ENCODE data around the gene YAE1. TPM values are rescaled to one million over a fixed set of nuclear protein-coding genes. Genes with fewer than 3 reads are reported as not detected.

The YAE1 gene
- total RNA-seq, 1 experiment from 2014 or later = 59.0 TPM

- DNase-seq (ENCODE audit: low spot score) = no peak
Observed at GRCh38 chr7:39606941-39607340, 40.7 kb downstream of the YAE1 start.

- DNase-seq (ENCODE audit: low spot score) = no peak
Observed at GRCh38 chr7:39607865-39608264, 41.7 kb downstream of the YAE1 start.

- no peak for DNase-seq (ENCODE audit: low spot score)
Observed at GRCh38 chr7:39608278-39608677, 42.1 kb downstream of the YAE1 start.

- DNase-seq (ENCODE audit: low spot score) = peak; percentile 48
Observed at GRCh38 chr7:39609113-39609934, 43.1 kb downstream of the YAE1 start.

- DNase-seq (ENCODE audit: low spot score) = no peak
Observed at GRCh38 chr7:39609935-39610263, 43.7 kb downstream of the YAE1 start.

GRCh38 chr7:39613577-39613976, 47.4 kb downstream of the YAE1 start:
- no peak for DNase-seq (ENCODE audit: low spot score)

GRCh38 chr7:39614299-39614698, 48.1 kb downstream of the YAE1 start:
- DNase-seq (ENCODE audit: low spot score) = no peak

GRCh38 chr7:39615350-39615975, 49.3 kb downstream of the YAE1 start:
- DNase-seq (ENCODE audit: low spot score) = no peak

GRCh38 chr7:39616138-39616537, 49.9 kb downstream of the YAE1 start:
- peak; percentile 49 for DNase-seq (ENCODE audit: low spot score)

GRCh38 chr7:39617005-39617404, 50.8 kb downstream of the YAE1 start:
- DNase-seq (ENCODE audit: low spot score) = no peak

GRCh38 chr7:39618868-39619267, 52.7 kb downstream of the YAE1 start:
- DNase-seq (ENCODE audit: low spot score) = no peak

GRCh38 chr7:39620486-39620885, 54.3 kb downstream of the YAE1 start:
- DNase-seq (ENCODE audit: low spot score) = no peak

GRCh38 chr7:39621261-39621660, 55.1 kb downstream of the YAE1 start:
- DNase-seq (ENCODE audit: low spot score) = peak; percentile 77

- DNase-seq (ENCODE audit: low spot score) = no peak
Observed at GRCh38 chr7:39621784-39622411, 55.7 kb downstream of the YAE1 start.

Other genes starting within 250 kb of the YAE1 start
- 30.2 and 32.4 TPM in 2 replicates for gene RALA, start 57.2 kb downstream of the YAE1 start, total RNA-seq (2014; rRNA removed; shearing (Covaris generic))

Data from A172 (cell line).